Suprapubic skin (tissue), 4 donors: ENCODE measurements around the gene PUSL1.

Experiments used
- CTCF ChIP-seq, 2 donors: fragments of 200-600 bp in 1 of 2; fragments of 450-650 bp in 1 of 2; sonication (generic) in 1 of 2; IDR thresholded peaks; one replicate each; pipeline ENCODE4 v1.5.1; 2016 to 2019; ENCODE audit warnings: antibody characterized with exemption in 2 of 2, mild to moderate bottlenecking in 1 of 2, moderate library complexity in 1 of 2
- EP300 ChIP-seq: sonication (generic); formaldehyde crosslinking; IDR thresholded peaks from one replicate; pipeline ENCODE4 v1.6.1; 2017; ENCODE audit warnings: antibody characterized with exemption
- POLR2A ChIP-seq, 2 donors: fragments of 450-650 bp; IDR thresholded peaks; one replicate each; pipeline ENCODE4 v1.6.1; 2017; ENCODE audit warnings: antibody characterized with exemption in 2 of 2, mild to moderate bottlenecking in 2 of 2, moderate library complexity in 2 of 2
- POLR2AphosphoS5 ChIP-seq, 3 donors: sonication (generic); formaldehyde crosslinking; IDR thresholded peaks; one replicate each; pipeline ENCODE4 v1.6.1; 2017; ENCODE audit warnings: antibody characterized with exemption in 3 of 3

GRCh38 chr1:1272341-1273208, 35.8 kb upstream of the PUSL1 start:
- TF ChIP-seq POLR2AphosphoS5 (IDR thresholded peaks at IDR 0.05) (no peak), POLR2A (IDR thresholded peaks at IDR 0.05) (no peak), CTCF (IDR thresholded peaks at IDR 0.05) (no peak), EP300 (no peak)
